ENCODE measurements around the gene PTPRU.

- TF ChIP-seq ZNF384 (IDR thresholded peaks at IDR 0.05) (no peak), BHLHE40 (IDR thresholded peaks at IDR 0.05; ENCODE audit: borderline replicate concordance) (no peak), SUZ12 (IDR thresholded peaks at IDR 0.05) (no peak), FOXK2 (IDR thresholded peaks at IDR 0.05) (no peak), L3MBTL2 (conservative IDR thresholded peaks at IDR 0.05) (no peak), TARDBP (IDR thresholded peaks at IDR 0.05) (no peak)
Observed at GRCh38 chr1:29342351-29342750, 106.0 kb downstream of the PTPRU start.

All from HEK293T (cell line).